Daoy (cell line): Measurements from ENCODE around the gene ELOVL1. TPM values are rescaled to one million over a fixed set of nuclear protein-coding genes. Genes with fewer than 3 reads are reported as not detected.
A peak's percentile ranks its signal among the peaks of the same experiment; 100 is the strongest.

Experiments used
- DNase-seq: peaks from one replicate; pipeline ENCODE4 v3.0.0-alpha.2; 2015; ENCODE audit warnings: low read depth
- total RNA-seq: library from RNA; depleted of rRNA; stranded (reverse); fragments of >200 nt; shearing (Covaris generic); gene quantifications from 2 replicates; pipeline ENCODE4 v1.2.3, GENCODE V29; 2014

ELOVL1 gene
- total RNA-seq, 1 experiment from 2014 or later = 42.6 TPM

DNA sequence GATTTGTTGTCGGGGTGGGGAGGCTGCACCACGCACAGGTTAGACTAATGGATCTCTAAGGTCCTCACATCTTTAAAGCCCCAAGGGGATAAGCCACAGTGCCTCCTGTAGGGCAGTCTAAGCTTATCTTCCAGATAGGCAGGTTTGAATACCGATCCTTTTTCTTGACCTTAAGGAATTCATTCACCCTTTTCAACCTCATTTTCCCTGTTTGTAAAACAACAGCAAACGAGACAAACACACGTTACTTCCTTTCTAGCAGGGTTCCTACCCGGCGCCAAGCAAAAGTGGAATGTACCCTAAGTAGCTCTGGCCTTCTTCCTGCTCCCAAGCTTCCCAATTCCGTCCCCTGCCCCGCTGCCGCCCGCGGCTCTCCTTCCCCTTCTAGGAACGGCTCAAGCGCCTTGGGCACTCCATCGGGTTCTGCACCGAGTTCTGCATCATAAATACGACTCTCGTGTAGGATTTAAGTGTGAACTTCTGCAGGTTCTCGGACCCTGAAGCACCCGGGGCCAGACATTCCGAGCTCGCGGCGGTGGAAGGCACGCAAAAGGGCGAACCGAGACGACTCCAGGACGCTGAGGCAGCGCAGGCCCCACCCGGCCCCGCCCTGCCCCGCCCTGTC lies 9.6 kb downstream of the ELOVL1 start:
- peak; percentile 43 for DNase-seq

DNA sequence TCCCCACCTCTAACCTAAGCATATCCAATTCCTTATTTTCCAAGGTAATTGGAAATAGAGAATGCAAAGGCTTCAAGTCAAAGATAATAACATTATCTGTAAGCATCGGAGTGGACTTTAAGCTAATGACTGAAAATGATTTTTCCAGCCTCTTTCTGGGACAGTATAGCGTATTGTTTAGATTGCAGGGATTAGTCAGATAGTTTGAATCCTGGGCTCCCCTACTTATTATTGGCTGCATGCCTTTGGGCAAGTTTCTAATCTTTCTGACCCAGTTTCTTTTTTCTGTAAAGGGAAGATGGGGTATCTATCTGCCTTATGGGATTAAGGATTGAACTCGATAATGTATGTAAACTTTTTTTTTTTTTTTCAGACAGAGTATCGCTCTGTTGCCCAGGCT lies 10.6 kb downstream of the ELOVL1 start:
- no peak for DNase-seq

DNA sequence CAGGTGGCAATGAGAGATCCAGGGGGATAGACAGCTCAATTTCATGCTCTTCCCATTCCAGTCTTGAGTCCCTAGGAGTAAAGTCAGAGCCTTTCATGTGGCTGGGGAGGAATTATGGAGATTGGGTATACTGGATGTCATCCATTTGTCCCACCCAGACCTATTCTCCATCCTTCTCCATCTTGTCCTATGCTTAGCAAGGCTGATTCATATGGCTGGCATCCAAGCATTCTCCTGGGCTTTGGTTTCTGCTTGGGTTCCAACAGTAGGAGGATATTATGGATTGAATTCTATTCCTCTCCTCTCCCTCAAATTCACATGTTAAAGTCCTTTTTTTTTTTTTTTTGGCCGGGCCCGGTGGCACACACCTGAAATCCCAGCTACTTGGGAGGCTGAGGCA lies 12.9 kb downstream of the ELOVL1 start:
- DNase-seq = no peak

DNA sequence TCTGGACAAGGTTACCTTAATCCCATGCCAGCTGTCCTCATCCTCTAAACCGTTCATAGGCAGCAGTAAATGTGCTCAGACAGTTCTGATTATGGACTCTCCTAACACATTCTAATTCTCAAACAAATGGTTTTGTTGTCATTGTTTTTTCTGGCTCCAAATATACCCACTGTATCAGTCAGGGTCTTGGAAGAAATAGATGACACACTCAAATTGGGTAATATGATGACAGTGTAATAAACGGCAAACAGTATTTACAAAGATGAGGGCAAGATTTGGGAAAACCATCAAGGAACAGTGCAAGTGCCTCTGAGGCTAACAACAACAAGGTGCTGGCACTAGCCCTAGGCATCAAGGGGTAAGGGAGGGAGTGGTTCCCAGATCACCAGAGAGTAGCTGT lies 13.3 kb downstream of the ELOVL1 start:
- DNase-seq = no peak

DNA sequence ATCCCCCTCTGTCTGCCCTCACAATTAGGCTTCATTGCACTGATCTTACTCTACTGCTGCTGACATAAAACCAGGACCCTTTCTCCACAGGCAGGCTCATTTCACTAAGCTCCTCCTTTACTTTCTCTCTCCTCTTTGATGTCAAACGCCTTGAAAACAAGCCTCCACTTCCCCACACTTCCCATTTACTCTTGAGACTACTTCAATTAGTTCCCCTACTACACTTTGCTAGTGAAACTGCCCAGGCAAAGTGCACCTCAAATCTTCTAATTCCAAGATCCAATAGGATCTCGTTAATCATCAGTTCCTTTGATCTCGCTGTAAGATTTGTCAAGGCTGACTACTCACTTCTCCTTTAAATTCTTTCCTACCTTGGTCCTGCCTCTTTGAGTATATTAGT lies 14.9 kb downstream of the ELOVL1 start:
- DNase-seq = no peak

DNA sequence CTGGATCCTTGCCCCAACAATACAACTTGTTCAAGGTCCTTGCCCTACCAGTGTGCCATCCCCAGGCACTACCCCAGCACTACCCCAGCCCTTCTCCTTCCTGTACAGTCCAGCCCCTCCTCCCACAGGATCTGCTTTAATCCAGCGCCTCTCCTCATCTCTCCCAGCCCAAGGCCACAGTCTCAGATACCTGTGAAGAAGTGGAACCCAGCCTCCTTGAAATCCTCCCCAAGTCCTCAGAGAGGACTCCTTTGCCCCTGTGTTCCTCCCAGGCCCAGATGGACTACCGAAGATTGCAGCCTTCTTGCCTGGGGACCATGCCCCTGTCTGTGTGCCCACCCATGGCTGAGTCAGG lies 15.5 kb downstream of the ELOVL1 start:
- no peak for DNase-seq

DNA sequence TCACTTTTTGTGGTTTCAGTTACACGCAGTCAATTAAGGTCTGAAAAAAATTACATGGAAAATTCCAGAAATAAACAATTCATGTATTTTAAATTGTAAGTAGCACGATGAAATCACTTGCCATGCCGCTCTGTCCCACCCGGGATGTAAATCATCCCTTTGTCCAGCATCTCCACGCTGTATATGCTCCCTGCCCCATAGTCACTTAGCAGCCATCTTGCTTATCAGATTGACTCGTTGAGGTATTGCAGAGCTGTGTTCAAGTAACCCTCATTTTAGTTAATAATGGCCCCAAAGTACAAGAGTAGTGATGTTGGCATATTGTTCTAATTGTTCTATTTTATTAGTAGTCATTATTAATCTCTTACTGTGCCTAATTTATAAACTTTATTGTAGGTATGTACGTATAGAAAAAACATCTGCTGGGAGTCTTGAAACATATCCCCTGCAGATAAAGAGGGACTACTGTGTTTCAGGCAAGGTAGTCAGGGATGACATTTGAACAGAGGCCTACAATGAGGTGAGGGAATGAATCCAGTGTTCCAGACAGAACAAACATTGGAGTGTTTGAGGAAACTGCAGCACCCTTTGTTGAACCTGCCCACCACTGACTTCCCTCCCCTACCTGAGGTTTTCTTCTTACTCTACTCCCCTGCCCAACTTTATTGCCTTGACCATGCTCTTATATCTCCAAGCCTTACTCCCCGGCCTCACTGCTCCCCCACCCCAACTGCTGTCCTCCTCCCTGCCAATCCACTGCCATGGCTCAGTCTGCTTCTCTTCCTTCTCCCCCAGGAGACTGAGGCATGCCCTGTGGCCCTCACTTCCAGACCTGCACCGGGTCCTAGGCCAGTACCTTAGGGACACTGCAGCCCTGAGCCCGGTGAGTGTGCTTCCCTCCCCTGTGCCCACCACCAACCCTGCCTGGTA lies 16.1 kb downstream of the ELOVL1 start:
- no peak for DNase-seq

DNA sequence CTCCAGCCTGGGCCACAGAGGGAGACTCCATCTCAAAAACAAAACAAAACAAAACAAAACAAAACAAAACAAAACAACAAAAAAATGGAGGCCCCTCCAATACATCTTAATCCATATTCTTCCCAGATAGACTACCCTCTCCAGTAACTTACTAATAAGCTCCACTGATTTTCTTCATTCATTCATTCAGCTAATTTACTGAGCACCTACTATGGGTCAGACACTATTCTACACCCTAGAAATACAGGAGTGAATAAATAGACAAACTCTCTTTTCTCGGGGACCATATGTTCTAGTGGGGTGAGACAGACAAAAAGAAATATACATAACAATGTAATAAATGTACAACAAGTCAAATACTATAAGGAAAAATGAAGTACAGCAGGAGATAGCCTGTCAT lies 16.8 kb downstream of the ELOVL1 start:
- DNase-seq = no peak

DNA sequence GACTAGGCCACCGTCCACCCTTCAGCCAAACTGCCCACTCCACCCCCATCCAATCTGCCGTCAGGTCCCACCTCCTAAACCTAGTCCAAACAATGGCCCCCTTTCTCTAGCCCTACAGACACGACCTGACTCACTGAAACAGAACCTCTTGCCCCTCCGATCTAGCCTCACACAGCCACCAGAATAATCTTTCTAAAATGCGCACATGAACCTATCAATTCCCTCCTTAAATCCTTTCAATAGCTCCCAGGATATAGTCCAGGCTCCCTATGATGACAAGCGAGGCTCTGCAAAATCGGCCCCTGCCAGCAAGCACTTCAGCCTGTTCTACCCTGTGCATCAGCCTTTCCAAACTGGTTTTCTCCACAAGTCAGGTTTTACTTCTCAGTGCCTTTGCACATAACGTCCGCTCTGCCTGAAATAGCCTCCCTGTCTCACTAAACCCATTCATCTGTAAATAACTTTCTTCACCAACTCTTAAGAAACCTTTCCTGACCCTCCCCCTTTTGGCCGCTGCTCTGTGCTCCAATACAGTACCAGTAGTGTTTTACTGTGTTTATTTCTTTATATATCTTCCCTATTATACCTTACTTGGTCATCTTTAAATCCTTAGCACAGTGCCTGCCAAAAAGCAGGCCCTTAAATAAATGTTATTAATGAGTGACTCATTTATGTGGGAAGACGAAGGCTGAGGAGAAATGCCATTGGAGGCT lies 18.1 kb downstream of the ELOVL1 start:
- DNase-seq = no peak

DNA sequence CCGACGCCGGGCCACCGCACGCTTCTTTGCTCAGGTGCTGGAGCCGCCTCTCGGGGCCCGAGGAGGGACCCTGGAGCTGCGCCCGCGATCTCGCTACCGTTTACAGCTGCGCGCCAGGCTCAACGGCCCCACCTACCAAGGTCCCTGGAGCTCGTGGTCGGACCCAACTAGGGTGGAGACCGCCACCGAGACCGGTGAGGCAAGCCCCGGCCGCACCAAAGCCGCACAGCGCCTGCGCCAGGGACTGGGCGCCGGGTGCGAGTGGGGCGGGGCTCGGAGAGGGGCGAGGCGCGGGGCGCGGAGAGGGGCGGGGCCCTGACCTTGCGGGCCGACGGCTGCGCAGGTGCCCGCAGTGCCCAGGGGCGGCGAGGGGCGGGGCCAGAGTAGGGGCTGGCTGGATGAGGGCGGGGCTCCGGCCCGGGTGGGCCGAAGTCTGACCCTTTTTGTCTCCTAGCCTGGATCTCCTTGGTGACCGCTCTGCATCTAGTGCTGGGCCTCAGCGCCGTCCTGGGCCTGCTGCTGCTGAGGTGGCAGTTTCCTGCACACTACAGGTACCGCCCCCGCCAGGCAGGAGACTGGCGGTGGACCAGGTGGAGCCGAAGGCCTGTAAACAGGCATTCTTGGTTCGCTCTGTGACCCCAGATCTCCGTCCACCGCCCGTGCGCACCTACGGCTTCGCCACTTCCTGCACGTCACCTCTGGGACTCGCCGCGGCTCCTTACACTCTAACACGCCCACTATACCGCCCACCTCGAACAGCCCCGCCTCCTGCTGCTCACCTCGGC lies 18.8 kb downstream of the ELOVL1 start:
- peak; percentile 91 for DNase-seq

DNA sequence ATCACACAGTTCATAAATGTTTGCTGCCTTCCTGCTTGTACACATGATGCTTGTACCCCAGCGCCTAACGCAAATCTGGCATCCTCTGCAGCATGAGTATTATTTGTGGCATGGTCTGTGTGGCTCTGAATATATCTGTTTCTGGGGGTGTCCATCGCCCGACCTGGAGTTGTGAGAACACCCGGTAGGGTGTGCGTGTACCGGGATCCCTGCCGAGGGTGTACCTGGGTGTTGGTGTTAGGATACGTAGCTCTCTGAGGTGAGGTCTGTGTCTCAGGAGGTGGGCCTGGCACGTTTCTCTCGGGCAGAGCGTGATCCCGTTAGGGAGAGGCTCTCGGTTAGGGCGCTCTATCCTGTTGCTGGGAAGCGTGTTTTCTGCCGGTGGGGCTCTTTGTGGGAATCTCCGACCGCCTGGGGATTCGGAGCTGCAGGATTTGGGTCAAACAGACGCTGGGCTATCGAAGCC lies 19.4 kb downstream of the ELOVL1 start:
- no peak for DNase-seq

DNA sequence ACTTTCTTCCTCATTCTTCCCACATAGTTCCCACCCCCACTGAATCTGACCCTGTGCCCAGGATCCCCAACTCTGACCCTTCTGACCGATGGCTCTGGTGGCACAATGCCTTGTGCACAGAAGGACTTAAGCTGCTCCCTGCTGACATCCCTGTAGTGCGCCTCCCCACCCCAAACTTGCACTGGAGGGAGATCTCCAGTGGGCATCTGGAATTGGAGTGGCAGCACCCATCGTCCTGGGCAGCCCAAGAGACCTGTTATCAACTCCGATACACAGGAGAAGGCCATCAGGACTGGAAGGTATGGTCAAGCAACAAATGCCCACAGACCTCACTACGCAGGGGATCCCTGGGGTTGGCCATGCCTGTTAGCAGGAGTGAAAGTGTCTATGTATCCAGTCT lies 21.2 kb downstream of the ELOVL1 start:
- no peak for DNase-seq

DNA sequence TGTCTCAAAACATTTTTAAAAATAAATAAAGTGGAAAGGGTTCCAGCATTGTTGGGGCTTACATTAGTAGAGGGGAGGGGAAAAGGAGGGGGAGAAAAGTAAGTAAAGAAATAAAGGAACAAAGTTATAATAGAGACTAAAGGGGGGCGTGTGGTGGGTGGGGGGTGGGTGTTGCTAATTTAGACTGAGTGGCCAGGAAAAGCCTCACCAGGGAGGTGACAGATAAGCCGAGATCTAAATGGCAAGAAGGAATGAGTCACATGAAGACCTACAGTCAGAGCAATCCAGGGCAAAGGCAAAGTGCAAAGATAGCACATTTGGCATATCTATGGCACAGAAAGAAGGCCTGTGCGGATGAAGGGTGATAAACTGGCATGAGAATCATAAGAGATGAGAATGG lies 22.7 kb downstream of the ELOVL1 start:
- DNase-seq = peak; percentile 74

DNA sequence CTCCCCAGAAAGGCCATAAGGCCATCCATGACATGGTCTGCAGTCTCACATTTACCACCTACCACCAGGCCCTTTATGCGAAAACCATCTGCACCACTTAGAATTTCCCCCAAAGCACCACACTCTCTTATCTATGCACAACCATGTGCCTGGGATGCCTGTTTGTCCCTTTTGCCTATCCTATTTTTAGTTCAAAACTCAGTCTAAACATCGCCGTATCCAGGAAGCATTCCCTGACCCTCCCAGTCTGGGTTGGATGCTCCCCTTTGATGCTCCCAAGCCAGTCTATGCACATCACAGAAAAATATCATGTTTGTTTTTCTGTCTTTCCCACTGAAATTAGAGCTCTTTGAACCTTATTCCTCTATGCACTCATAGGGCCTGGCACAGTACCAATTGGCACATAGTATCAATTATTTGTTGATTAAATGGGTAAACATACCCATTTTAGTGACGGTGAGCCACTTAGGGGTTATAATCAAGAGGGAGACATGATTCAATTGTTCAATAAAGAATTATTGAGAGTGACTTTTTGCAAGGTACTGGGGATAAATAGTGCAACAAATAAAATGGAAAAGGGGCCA lies 23.5 kb downstream of the ELOVL1 start:
- DNase-seq = peak; percentile 29

DNA sequence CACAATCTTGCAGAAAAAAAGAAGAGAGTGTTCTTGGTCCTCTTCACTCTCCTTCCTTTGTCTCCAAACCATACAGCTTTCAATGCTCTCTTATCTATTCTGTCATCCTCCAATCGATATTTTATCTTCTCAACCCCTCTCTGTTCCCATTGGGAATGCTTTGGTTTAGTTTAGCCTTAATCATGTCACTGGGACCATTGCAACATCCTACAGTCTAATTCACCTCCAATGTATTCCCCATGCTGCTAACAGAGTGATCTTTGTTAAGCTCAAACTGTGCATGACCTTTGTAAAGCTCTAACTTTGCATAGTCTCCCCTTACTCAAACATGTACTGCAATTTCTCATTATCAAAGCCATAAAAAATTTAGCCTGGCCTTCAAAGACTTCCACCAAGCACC lies 27.3 kb downstream of the ELOVL1 start:
- DNase-seq = no peak

DNA sequence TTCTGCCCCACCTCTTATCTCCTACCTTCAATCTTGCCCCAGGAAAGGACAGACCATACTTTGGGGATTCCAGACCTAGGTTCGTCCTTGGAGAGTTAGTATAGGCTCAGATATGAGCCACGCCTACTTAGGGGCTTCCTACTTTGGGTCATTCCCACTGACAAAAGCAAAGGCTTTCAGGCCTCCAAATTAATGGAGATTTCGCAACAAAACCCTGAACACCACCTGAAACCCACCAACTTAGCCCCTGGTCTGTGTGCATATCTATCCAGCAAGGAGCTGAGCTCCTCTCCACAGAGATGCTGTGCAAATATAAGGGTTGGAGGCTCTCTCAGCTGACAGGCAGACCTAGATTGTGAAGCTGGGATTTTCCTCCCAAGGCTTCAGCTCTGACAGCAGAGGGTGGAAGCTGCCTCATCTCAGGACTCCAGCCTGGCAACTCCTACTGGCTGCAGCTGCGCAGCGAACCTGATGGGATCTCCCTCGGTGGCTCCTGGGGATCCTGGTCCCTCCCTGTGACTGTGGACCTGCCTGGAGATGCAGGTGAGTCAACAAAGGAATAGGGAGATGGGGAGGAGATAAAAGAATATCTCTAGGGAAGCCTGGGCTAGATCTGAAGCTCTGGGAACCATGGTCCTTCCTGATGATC lies 28.1 kb downstream of the ELOVL1 start:
- DNase-seq = no peak

DNA sequence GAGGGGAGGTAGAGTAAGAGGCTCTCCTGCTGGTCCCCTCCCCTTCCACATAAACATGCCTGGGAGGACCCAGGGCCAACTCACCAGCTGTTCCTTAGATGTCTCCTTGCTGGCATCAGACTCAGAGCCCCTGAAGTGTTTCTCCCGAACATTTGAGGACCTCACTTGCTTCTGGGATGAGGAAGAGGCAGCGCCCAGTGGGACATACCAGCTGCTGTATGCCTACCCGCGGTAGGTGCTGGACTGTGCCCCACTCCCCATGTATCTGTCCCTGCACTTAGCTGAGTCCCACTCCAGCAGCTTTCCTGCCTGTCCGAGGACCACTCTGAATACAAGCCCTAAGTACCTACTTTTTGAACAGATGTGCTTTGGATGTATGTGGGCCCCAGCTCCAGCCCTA lies 29.8 kb downstream of the ELOVL1 start:
- DNase-seq = no peak

DNA sequence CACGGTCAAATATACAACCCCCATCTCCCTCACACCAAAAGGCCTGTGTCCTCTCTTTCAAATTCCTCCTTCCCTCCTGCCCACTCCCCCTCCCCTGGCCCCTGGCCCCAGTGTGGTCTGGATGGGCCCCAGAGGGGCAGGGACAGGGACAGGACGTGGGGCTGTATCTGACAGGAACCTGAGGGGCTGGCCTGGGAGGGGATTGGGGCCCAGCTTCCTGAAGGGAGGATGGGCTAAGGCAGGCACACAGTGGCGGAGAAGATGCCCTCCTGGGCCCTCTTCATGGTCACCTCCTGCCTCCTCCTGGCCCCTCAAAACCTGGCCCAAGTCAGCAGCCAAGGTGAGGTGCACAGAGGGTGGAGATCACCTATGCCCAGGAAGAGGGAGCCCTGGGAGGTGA lies 30.2 kb downstream of the ELOVL1 start, which contains the start of gene MPL:
MPL (plus strand) TSS at position 231 of the 400 bp plus-strand sequence; CDS start at position 262, 31 bp downstream.
- DNase-seq = no peak

DNA sequence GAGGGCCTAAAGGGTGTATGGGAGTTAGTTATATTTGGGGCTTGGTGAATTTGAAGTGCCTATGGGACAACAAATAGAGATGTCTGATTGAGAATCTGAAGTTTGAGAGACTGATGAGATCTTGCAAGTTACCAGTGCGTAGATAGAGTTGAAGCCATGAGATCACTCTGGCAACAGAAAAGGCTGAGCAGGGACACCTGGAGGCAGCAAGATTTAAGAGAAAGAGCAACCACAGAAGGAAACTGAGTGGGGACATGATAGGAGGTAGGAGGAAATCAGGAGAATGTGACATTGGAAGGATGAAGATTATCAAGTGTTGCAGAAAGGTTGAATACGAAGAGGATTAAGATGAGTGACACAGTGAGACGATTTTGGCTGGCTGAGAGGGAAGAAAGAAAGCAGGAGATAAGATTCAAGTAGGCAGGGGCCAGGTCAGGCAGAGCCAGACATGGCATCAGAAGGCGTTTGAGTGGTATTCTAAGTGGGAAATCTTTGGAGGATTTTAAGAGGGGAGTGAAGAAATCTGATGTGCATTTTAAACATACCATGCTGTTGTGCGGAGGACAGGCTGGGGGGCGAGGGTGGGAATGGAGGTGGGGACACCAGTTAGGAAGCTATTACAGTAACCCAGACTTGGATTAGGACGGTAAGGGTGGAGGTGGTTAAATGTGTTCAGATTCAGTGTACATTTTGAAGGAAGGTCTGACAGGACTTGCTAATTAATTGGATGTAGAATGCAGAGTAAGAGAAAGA lies 33.2 kb downstream of the ELOVL1 start:
- DNase-seq = no peak

DNA sequence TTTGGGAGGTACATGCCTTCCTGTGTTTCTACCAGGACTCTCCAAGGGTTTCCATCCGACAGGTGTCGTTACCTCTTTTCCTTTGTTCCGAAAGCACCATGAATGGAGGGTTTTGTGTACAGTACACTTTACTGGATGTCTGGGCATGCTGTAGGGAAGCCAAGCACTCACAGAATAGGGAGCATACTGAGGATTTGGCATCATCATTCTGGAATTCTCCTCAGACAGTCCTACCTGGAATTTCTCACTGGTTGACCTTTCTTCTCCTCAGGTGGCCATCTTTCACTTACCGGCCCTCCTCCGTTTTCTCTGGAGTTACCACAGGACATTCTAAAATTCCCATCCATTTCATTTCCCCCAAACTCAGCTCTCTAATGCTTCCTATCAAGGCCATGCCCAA lies 36.1 kb downstream of the ELOVL1 start:
- no peak for DNase-seq
